NOMO-1 (cell line): ENCODE data around the gene SSBP1.
"Not testable (repeated sequence)": the region's sequence is repeated elsewhere in the genome, so short reads cannot be mapped to it uniquely, and the experiment has no call there.

Source experiments
- DNase-seq, 2 experiments: peaks; one replicate each; lab custom pipeline; 2025; ENCODE audit not compliant: unreplicated experiment in 2 of 2; lab: John Stamatoyannopoulos, UW

SSBP1 gene

DNA sequence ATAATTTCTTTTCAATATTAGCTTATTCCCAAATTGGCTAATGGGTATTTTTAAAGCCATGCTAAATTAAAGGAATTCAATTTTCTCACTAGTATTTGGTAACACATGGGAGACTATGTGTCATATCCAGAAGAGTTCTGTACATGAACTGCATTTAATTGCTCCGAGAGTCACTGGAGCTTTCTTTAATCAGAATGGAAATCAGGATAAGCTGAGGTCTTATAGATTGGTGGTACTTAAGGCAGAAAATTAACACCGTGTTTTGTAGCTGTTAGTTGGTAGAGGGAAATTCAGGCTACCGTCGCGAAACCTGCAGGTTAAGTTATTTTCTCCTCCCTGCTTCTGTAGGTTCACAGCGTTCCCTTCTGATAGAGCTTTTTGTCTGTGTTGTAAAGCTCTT lies 29.8 kb upstream of the SSBP1 start, which contains the start of gene WEE2:
TSS of gene WEE2 (plus strand) at position 3 of the 400 bp plus-strand sequence. CDS start 406 bp downstream, outside the sequence.
- no peak for DNase-seq

DNA sequence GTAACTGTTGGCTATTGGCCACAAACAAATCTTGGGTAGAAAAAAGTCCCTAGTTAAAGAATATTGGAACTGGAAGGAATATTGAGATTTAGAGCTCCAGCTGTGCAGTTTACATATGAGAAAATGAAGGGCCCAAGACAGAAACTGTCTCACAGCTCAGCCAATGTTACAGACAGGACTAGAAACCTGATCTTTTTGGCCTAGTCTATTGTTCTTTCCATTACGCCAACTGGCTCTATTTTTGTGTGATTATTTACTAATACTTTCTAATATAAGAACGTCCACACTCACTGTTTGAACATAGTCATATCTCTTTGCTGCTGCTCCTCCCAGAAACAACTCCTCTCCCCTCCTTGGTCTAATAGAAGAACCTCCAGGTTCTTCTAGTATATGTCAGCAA lies 28.8 kb upstream of the SSBP1 start:
- DNase-seq = no peak

DNA sequence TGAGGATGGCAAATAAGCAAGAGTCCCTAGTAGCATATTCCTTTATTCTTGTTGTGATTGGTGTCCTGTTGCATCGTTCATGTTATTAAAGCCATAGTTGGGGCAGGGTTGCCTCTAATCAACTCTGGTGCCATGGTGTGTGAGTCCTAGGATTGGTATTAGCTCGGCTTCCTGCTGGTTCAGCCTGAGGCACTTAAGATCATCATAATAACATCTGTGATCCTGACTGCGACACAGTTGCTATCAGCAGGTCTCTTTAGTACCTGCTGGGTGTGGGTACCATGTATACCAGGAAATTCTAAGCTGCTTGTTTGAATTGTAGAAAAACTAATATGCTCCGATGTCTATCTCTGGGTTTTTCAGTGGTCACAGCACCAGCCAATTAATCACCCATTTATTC lies 28.4 kb upstream of the SSBP1 start:
- DNase-seq = no peak

DNA sequence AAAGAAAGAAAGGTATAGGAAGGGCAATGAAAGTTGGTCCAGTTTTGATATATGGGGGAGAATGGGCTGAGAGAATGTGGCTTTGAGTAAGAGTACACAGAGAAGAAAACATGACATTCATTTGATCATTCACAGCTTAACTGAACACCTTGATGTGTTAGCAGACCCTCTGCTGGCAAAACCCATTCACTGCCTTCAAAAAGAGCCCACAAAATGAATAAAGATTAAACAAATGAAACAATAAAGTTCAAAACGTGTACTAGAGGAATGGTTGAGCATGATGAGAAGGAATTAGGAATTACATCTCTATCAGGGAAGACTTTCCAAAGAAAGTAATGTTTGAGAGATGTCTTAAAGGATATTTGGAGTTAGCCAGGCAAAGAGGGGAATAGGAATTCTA lies 27.9 kb upstream of the SSBP1 start:
- no peak for DNase-seq

DNA sequence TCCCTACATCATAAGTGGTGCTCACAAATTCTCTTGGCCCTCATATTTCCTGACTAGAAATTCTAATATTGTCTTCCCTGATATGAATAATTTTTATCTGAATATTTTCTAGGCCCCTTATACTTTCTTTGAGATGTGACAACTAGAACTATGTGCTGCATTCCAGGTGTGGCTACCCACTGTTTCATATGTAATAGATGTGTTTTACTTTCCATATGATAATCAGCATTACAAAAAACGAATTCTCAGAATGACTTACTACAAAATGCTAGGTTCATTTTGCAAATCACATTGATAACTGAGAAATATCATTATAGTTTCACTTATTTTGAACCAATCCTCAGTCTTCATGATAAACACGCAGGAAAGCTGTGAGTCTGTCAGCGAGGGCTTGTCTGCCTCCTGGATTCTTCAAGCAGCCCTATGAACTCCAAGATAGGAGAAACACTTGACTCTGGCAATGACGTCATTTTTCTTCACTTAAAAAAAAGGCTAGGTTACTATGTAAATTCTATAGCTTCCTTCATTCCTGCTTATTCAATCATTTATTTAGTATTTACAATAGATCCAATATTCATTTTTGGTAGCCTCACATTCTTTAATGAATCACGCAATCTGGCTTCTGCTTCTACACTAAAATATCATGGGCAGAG lies 25.4 kb upstream of the SSBP1 start:
- no peak for DNase-seq

DNA sequence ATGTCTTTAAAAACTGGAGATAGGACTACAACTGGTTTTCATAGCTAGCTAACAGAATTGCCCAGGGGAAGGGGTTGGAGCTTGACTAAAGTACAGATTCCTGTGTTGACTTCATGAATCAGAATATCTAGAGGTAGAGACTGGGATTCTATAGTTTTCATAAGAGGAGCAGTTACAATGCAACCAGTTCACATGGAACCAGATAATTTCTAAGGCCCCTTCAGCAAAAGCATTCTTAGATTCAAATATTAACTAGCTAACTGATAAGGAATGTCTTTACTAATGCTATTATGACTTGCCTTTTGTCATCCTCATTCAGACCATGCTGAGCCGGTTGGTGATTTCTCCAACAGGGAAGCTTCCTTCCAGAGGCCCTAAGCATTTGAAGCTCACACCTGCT lies 24.3 kb upstream of the SSBP1 start:
- no peak for DNase-seq

DNA sequence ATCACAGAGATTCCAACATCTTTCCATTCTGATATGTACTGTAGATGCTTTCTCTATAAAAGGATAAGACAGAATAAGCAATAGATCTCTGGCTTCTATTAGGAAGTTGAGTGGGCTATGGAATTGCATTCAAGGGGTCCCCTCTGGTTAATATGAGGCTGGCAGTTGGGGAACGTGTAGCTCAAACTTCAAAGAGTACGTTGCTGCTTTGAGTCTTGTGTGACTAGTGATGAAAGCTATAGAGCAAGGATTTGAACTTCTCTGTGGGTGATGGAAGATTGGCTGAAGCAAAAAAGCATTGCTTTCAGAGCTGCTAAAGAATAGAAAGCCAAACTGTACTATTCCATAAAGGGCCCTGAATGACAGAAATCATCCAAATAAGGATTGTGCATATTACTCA lies 23.6 kb upstream of the SSBP1 start:
- no peak for DNase-seq

DNA sequence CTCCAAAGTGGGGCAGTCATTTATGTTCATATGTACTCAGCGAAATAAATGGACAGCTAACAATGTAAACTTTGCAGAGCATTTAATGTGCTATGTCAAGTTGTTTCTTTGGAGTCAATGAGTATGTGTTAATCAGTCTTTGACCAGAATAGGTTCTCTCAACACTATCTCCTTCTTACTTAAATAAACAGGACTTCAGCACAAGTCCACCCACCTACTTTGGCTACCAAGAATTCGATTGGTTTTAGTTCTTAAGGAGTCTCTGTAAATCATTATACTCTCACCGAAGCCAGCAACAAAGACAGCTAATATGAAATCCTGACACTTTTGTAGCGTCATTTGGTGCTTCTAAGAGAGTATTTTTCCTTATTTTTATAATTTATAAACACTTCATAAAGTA lies 23.1 kb upstream of the SSBP1 start:
- DNase-seq = no peak

DNA sequence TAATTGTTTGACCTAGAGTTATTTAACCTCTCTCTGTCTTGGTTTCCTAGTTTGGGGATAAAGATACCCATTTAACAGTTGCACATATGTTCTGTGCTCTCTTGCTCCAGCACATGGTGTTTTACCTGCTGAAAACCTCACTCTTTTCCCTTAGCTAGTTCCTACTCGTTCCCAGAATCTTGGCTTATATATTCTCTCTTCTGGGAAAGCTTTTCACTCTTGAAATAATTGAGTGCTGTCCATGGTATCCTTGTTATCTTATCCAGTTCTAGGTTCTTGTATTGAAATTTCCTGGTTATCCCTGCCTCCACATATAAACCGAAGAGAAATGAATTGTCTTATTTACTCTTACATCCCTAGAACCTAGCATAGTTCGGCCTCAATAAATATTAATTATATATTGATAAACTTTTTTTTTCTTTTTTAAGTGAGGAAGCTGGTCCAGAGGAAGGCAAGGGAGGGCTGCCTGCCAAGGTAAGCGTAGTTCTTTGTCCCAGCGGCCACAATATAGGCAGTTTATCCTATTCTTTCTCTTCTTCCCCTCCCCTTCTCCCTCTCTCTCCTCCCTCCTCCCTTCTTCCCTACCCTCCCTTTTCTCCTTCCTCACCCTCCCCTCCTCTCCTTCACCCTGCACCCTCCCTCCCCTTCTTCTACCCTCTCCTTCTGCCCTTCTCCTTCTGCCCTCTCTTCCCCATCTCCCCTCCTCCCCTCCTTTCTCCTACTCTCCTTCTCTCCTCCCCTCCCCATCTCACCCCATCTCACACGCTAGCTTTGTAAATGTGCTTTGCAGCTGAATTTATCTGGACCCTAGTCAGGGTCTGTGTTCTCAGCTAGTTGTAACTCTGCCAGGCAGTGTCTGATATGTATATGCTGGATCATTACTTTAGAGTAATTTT lies 22.1 kb upstream of the SSBP1 start:
- no peak for DNase-seq

DNA sequence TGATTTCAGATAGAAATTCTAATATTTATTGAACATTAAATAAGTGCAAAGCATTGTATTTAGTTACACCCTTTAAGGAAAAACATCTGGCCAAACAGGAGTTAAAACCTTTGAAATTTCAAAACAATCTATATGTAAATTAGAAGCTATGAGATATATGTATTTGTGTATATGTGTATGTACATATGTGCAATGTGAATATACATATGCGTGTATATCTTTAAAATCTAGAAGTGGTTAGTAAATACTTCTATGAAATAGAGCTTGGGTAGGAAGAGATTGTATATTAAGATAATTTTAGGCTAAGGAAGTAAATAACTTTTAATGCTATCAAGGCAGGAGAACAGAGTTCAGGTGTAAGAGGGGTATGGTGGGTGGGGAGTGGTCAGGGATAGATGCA lies 20.7 kb upstream of the SSBP1 start:
- DNase-seq = no peak

DNA sequence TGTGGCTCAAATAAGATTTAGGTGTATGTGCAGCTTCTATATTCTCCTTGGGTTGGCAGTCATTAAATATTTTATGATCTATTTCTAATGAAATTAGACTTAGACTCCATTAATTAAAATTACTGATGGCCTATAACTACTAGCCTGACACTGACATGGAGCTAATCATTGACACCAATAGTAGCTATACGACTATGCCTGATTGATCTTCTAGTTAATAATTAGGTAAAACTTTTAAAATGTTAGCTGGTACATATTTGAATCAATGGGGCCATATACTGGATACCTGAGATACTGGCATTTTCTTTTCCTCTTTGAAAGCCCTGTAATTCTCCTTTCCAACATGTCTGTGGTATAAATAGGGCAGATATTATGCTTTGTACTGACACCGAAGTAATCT lies 15.6 kb upstream of the SSBP1 start:
- DNase-seq = no peak

DNA sequence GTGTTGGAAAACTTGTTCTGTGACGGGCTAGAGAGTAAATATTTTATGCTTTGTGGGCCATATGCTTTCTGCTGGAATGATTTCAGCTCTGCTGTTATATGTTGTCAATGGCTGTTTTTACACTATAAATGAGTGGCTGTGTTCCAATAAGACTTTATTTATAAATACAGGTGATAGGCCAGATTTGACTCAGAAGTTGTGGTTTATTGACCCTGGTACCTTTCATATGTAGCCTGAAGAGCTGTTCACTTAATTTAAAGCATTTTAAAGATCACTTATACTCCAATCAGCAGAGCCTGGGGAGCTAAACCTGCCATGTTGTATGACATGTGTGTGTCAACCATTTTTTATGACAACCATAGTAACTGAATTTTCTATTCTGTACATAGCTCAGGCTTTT lies 9.1 kb upstream of the SSBP1 start:
- DNase-seq = no peak

DNA sequence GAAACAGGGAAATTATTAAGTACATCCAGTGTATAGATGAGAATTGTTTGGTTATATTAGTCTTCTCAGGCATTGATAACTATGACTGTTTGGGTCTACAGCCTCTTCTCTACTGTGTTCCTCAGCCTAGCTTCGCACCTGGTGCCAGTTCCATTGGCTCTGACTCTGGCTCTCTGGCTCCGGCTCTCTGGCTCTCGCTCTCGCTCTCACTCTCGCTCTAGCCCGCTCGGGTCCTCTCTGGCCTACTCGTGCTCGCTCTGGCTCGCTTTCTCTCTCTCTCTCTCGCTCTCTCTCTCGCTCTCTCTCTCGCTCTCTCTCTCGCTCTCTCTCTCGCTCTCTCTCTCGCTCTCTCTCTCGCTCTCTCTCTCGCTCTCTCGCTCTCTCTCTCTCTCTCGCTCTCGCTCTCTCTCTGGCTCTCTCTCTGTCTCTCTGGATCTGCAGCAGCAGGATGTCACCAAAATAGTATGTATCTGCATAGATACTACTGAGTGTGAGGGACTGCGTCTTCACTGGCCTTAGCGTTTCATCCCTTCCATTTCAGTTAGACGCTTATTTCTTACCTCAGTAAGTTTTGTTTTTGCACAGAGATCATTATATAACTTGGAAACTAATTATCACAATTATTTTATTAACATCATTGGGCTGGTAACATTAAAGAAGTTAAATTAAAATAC lies 6.5 kb upstream of the SSBP1 start:
- DNase-seq = no peak

DNA sequence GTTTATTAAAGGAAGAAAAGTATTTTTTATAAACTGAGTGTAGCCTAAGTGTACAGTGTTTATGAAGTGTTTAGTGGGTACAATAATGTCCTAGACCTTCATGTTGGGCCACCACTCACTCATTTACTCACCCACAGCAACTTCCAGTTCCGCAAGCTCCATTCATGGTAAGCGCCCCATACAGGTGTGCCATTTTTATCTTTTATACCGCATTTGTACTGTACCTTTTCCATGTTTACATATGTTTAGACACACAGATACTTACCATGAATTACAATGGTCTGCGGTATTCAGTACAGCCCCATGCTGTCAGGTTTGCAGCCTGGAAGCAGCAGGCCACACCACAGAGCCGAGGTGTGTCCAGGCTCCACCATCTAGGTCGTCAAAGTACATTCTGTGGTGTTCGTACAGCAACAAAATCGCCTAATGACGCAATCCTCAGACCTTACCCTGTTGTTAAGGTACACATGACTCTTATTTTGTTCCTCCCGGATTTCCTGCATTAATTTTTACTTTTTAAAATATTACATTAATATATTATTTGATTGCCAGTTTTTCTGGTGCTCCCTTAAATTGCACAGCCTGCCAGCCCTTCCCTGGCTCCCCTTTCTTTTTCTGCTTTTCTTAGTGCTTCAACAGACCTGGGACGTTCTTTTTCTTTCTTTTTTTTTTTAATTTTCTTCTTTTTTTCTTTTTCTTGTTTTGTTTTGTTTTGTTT lies 881 bp upstream of the SSBP1 start:
- DNase-seq = peak in 1 of 2 experiments; percentile 23

DNA sequence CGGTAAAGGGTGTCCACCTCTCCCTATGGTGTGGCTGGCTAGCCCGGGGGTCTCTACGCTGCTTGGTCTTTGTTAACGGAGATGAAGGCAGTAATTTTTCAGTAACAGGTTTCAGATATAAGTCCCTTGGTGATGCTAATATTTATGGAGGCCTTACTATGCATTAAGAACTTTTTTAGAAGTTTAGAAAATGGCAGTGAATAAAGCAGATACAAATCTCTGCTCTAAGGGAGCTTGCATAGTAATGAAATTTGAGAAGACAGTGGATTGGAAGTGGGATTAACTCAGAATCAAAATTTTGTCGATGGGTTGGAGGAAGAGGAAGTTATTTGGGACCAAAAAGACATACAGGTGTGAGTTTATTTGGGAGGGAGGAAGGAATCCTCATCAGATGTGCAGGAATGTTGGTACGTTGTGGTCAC lies 445 bp downstream of the SSBP1 start:
- DNase-seq = no peak

DNA sequence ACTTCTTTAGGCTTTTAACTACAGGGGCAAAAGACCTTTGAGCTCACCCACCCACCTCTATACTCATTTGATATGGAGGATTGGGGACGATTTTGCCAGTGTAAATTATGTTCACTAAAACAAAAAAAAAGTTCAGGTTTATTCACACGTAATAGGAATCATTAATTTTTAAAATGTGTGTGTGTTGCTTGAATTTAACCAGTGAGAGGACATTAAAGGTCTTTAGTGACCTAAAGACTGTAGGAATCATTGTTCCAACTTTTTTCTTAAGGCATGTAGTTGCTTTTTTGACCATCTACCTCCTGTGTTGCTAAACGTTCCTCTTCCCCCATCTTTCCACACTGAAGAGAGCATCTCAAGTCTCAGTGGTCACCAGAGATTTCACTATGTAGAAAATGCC lies 1.1 kb downstream of the SSBP1 start:
- no peak for DNase-seq

DNA sequence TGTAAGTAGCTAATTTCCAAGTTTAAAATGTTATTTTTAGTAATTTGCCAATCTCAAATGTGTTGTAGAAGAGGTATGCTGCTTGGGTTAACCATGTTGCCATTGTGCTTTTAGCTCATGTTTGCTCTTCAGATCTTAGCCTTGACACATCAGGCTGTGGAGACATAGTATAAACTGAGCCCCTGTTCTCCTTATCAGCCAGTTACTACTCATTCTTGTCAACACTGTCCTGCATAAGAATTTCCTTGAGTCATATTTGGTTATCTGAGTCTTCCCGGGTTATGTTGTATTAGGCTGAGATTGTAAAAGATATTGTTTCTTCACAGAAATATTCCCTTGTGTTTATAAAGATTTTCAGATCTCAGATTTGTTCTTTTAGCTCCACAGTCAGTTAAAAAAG lies 4.1 kb downstream of the SSBP1 start:
- DNase-seq = no peak

DNA sequence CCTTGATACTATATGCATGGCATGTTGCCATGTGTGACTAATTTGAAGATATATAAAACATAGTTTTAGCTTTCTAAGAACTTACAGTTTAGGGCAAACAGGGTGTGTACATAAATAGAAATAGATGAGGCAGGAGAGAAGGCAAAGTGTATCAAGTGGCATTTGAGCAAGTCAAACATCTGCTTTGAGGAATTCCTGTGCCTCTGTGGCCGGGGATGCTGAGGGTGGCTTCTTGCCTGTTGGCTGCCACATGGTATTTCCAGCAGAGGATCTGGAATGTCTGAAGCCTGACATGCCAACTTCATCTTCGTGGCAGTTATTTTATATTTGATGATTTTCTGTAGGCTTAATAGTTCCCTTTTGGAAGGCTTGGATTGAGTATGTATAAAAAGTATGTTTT lies 6.0 kb downstream of the SSBP1 start:
- no peak for DNase-seq

DNA sequence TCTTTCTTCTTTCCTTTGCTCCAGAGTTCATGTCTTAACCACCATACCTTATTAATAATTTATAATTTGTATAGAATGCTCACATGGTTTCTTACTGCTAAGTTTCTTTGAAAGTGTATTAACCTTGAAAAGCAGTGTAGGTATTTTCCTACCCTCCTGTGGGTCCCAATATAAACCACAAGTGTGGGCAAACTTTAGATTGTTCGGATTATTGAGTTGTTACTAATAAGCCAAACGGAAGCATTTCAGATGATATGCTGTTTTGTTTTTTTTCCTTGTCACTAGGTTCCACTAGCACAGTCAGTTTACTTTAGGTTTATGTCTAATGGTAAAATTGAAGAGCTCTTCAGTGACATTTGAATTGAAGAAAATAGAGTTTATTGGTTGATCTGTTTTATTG lies 10.2 kb downstream of the SSBP1 start:
- DNase-seq = no peak

DNA sequence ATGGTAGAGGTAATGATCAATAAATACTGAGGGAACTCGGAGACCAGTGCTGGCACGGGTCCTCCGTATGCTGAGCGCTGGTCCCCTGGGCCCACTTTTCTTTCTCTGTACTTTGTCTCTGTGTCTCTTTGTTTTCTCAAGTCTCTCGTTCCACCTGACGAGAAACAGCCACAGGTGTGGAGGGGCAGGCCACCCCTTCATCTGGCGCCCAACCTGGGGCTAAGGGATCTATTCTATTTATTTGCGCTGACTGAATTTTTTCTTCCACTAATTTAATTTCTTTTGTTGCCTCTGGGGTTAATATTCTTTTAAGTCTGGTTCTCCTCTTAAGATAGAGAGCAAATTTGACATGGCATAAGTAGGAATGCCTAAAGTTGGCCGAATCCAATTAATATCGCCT lies 13.7 kb downstream of the SSBP1 start:
- not testable (repeated sequence) for DNase-seq

DNA sequence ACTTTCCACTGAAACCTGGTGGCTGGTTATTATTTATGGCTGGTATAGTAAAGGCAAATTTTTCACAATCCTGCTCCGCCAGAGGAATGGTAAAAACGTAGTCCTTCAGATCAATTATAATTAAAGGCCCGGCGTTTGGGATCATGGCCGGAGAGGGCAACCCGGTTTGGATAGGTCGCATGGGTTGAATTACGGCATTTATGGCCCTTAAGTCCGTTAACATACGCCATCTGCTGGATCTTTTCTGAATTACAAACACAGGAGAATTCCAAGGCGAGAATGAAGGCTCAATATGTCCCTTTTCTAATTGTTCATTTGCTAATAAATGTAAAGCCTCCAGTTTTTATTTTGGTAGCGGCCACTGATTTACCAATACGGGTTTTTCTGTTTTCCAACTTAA lies 14.5 kb downstream of the SSBP1 start:
- no peak for DNase-seq
